Activated CD8-positive, alpha-beta memory T cell treated with anti-CD3 and anti-CD28 coated beads, Interleukin-2, amount 50 U/mL, for 48 hours (primary cell): ENCODE data around the gene MLLT3.

Experiments
- DNase-seq: peaks from one replicate; pipeline ENCODE4 v3.0.0-alpha.2; 2020

MLLT3 gene

DNA sequence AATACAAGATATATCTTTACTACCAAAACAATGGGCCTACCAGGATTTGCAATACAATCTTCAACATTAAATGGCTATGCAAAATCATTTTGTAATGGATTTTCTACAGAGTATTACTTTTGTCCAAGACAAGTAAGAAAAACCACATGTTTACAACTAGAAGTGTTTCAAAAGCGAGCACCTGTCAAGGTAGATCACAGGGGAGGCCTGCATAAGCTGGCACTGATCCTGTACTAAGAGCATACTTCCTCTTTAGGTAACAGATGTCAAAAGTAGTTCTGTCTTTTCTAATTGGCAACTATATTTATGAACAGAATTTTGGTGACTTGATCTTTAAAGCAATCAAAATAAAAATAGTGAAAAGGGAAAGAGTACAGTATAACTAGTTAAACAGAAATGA lies 249.0 kb downstream of the MLLT3 start:
- DNase-seq: no peak

DNA sequence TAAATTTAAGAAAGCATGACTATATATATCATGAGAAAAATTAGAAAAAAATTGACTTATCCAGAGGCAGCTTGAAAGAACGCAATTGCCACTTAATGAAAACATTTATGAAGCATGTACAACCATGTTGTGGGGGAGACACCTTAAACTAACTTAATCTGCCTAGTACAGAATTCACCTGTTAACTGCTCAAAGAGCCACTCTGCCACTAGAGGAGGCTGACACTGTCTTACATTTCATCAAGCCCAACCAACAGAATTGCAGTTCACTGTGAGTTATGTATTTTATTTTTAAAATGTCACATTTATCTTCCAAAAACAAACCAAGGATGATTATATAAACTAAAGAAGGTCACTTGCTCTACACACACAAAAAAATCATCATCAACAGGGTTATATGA lies 252.9 kb downstream of the MLLT3 start:
- no peak for DNase-seq

DNA sequence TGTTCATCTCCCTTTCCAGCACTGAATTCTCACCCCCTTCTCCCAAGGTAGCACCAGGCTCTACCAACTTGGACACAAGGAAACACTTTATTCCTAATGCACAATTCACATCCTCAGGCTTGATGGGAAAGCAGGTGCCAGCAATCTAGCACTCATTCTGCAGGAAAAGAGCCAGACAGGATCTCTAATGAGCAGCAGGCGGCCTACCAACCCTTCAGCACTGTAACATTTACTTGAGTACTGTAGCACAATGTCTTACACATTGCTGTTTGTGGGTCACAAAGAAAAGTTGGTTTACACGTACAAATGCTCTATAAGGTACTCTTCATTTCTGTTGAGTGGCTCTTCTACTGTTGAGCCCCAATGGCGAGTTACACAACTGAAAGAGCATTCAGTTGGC lies 254.4 kb downstream of the MLLT3 start:
- DNase-seq: no peak

DNA sequence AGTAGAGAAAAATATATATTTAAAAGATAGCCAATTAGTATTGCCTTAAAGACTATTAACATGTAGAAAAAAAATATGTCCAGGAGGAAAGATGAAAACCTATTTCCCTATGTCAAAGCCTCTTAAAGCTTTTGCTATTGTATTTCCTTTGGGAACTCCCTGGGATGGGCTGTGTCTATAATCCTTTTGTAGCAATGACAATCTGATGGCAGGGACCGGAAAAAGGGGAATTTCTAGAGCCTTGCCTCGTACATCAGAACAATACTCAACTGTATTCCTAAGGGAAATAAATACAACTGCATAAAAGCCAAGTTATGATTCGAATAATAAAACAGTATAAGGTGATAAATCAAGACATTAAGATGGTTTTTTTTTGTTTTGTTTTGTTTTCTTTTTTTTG lies 257.3 kb downstream of the MLLT3 start:
- no peak for DNase-seq

- DNase-seq: no peak
Observed at GRCh38 chr9:20363233-20363632, 259.1 kb downstream of the MLLT3 start.

DNA sequence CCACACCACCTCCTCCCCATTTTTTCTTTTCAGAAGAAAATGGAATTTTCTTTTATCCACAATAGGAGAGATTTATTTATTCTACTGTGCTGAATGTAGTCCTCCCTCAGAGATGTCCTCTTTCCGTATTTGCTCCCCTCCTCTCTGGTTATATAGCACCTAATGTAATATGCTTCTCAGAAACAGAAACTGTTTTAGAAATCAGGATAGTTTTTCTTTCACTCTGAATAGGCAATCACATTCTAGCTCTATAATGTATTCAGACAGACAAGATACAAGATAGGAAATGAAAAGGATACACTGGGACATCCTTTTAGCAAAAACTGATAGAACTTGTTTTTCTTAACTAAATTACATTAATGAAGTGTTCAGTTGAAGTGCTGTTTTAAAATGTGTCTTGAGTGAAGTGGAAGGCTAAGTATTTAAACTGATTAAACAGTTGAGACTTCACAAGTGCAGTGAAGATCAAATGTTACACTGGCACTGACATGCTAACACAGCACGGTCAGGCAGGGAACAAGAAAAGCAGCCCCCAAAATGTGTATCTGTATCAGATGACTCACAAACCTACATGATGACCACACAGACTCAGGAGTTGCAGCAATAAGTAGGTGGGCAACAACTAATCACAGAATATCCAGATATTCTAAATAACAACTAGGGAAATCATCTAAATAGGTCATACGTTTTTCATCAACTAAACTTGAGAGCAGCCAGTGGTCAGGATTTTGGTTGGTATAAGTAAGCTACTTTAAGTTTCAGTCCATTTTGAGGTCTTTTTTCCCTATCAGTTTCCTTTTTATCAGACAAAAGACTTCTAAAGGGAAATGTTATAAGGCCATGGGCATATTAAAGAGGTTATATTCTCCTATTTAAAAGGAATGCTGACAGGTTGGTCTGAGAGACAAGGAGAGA lies 260.4 kb downstream of the MLLT3 start:
- no peak for DNase-seq

- DNase-seq: no peak
Observed at GRCh38 chr9:20361229-20361628, 261.1 kb downstream of the MLLT3 start.

DNA sequence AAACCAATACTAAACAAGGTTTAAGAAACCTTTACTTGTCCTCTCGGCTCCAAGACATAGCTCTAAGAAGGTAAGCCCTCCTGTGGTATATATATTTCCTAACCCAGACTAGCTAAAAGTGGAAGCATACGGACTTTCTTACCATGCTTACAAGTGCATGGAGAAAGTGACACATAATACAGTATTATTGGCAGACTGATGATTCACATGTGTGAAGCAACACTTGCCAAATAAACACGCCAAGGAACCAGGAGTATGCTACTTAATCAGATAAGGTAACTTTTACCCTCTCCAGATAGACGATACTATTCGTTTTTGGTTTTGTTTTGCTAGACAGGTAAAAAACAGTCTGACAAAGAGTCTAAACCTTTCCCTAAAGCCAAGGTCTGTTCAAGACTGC lies 264.1 kb downstream of the MLLT3 start:
- no peak for DNase-seq

DNA sequence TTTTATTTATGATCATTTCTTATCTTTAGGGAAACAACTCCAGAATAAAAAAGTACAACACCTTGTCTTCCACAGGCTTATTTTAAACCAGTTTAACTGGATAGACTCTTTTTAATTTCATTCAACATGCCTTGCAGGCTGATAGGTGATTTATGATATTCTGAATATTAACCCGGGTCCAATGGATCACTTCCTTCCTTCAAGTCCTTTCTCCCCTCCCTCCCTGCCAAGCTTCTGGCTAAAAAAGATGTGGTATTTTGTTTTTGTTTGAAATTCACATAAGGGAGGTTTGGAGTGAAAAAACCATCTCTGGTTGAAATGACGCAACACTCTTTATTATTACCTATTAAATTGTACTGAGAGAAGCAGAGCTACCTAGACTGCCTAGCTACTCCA lies 265.3 kb downstream of the MLLT3 start:
- DNase-seq: no peak

GRCh38 chr9:20356403-20357036 lies 265.8 kb downstream of the MLLT3 start:
- no peak for DNase-seq

DNA sequence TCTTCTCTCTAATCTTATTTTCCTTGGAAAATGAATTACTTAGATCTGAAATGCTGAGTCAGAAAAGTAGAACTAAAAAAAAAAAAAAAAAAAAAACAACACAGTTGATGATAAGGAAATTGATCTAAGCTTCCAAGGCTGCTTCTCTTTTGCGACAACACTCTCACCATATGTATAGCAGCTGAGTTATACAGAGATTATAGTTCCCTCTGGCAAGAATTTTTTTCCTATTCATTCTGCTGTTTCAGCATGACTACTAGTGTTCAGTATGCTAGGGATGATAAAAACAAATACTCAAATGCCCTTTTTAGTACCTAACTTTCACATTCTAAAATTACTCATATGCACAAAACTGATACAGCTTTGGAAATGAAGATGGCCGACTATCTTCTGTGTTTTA lies 267.3 kb downstream of the MLLT3 start:
- DNase-seq: no peak

DNA sequence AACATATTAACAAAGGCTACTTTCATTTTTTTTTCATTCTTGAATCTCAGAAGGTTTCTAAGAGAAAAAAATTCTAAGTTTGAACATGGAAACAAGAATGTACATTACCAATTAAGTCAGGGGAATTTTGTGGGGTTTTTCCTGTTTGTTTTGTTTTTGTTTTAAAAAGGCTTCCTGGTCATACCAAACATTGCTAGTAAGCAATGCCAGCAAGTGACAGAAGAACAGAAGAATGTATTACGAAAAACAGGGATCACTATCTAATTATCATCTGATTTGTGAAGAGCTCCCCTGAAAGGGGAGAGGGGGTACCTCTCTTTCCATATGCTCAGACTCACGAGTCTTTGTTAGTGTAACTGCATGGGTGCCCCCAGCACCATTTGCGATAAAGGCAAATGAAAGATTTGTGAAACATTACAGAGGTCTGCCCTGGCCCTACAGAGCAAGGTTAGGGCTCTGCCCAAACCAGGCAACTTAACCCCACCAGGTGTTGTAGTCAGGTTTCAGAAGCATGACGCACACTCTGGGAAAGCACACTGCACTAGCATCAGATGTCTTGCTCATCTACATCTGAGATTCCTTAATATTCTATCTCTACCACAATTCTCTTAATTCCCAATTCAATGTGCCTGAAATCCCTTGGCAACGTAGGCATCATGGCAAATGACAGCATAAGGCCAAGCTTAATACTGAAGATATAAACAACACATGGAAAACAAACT lies 268.2 kb downstream of the MLLT3 start:
- DNase-seq: no peak

GRCh38 chr9:20353524-20353923 lies 268.8 kb downstream of the MLLT3 start:
- DNase-seq: no peak

DNA sequence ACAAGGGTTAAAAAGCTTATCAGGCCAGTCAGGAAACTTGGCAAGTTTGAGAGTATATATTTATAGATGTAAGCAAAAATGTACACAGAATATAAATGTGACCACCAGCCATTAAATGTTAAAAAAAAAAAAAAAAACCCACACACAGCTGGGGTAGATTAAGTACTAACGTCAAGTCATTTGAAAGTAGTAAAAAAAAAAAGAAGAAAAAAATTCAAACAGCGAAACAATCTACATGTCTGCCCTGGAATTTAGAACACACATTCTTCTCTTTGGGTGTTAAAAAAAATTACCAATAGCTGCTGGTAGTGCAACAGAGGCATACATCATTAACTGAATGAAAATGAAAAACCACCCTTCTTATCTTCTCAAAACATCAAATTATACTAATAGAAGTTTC lies 269.7 kb downstream of the MLLT3 start:
- no peak for DNase-seq

DNA sequence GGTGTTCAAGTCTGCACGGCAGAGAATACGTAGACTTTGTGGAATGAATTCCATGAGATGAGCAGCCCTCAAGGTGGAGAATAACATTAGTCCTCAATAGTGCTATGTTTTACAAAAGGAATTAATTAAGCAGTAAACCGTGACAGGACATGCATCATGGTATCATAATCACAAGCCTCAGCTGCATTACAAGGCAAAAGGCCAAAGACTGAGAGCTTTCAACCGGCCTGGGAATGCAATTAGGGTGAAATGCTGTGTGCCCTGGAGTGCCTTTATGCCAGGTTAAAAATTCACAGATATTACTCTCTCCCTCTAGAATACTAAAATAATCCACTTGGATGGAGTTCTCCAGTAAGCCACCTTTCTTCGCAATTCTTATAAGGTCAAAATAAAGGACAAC lies 270.6 kb downstream of the MLLT3 start:
- no peak for DNase-seq

GRCh38 chr9:20349568-20349967 lies 272.7 kb downstream of the MLLT3 start:
- DNase-seq: no peak

- no peak for DNase-seq
Observed at GRCh38 chr9:20343325-20343724, 279.0 kb downstream of the MLLT3 start.

GRCh38 chr9:20340511-20340861 lies 281.8 kb downstream of the MLLT3 start:
- DNase-seq: no peak

- no peak for DNase-seq
Observed at GRCh38 chr9:20335668-20336332, 286.5 kb downstream of the MLLT3 start.

- no peak for DNase-seq
Observed at GRCh38 chr9:20333991-20334390, 288.3 kb downstream of the MLLT3 start.

GRCh38 chr9:20331095-20331685 lies 291.1 kb downstream of the MLLT3 start:
- no peak for DNase-seq

GRCh38 chr9:20330688-20331087 lies 291.6 kb downstream of the MLLT3 start:
- DNase-seq: no peak

DNA sequence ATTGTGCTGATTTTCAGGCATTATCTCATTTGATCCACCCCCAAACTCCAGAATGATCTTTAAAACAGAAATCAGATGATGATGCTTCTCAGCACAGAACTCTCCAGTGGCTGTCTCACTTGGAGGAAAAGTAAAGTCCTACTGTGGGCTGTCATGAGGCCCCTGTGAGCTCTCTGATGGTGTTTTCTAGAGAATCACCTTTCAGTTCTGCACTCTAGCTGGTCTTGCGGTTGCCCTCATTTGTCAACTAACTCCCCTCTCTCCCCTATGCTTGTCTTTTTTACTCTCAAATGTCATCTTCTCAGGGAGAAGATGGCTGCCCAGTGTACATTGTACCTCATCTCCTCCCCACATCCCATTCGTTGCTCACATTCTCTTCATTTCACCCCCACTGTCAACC lies 295.8 kb downstream of the MLLT3 start:
- no peak for DNase-seq
